ENCODE measurements around the gene FOXB1. TPM values are rescaled to one million over a fixed set of nuclear protein-coding genes. Genes with fewer than 3 reads are reported as not detected.

Gene FOXB1
- total RNA-seq, 1 donor from 2014 or later: 1.3 TPM

GRCh38 chr15:60010858-60011257 is 6.7 kb downstream of the FOXB1 start:
- Mint-ChIP-seq H3K36me3 (ENCODE audit: low read depth) (no peaks in the 10 kb centered on the region), H3K9me3 (no peaks in the 10 kb centered on the region), H3K4me1 (ENCODE audit: low read depth) (peaks cover 25% of the 10 kb centered on the region), H3K27ac (no peak overlapping the region), H3K4me3 (no peak overlapping the region), H3K27me3 (ENCODE audit: insufficient read depth) (peaks cover 62% of the 10 kb centered on the region)
- no peak for DNase-seq (ENCODE audit: low spot score)
- intact Hi-C loops (cut with micrococcal nuclease): no loop called here

GRCh38 chr15:60012695-60013094 is 8.6 kb downstream of the FOXB1 start:
- Mint-ChIP-seq H3K9me3 (peaks cover 6% of the 10 kb centered on the region), H3K4me3 (no peak overlapping the region), H3K36me3 (ENCODE audit: low read depth) (peaks cover 2% of the 10 kb centered on the region), H3K27me3 (ENCODE audit: insufficient read depth) (peaks cover 59% of the 10 kb centered on the region), H3K4me1 (ENCODE audit: low read depth) (peaks cover 21% of the 10 kb centered on the region), H3K27ac (no peak overlapping the region)
- no peak for DNase-seq (ENCODE audit: low spot score)
- intact Hi-C loops (cut with micrococcal nuclease): no loop called here

GRCh38 chr15:60017538-60018520 is 13.7 kb downstream of the FOXB1 start:
- intact Hi-C loops (cut with micrococcal nuclease): loop anchor here (1.0 kb wide), 2 partner anchors 12 to 26 kb away; no protein-coding TSS in a partner anchor
- no peak for DNase-seq (ENCODE audit: low spot score)
- Mint-ChIP-seq H3K36me3 (ENCODE audit: low read depth) (peaks cover 5% of the 10 kb centered on the region), H3K4me3 (peak overlapping the region; percentile 4), H3K9me3 (peaks cover 12% of the 10 kb centered on the region), H3K27me3 (ENCODE audit: insufficient read depth) (peaks cover 14% of the 10 kb centered on the region), H3K27ac (peak overlapping the region; percentile 30), H3K4me1 (ENCODE audit: low read depth) (peaks cover 19% of the 10 kb centered on the region)

- intact Hi-C loops (cut with micrococcal nuclease): no loop called here
- H3K36me3 Mint-ChIP-seq (ENCODE audit: low read depth): peaks cover 5% of the 10 kb centered on the region
- no peak for DNase-seq (ENCODE audit: low spot score)
- H3K4me1 Mint-ChIP-seq (ENCODE audit: low read depth): peaks cover 19% of the 10 kb centered on the region
- no peak overlapping the region for H3K4me3 Mint-ChIP-seq
- peaks cover 2% of the 10 kb centered on the region for H3K27me3 Mint-ChIP-seq (ENCODE audit: insufficient read depth)
- H3K9me3 Mint-ChIP-seq: peaks cover 13% of the 10 kb centered on the region
- H3K27ac Mint-ChIP-seq: no peak overlapping the region
These were observed 16.6 kb downstream of the FOXB1 start for GRCh38 chr15:60020736-60021135.

GRCh38 chr15:60021589-60022378 is 17.7 kb downstream of the FOXB1 start:
- Mint-ChIP-seq H3K36me3 (ENCODE audit: low read depth) (peaks cover 5% of the 10 kb centered on the region), H3K27ac (no peak overlapping the region), H3K9me3 (peaks cover 13% of the 10 kb centered on the region), H3K4me1 (ENCODE audit: low read depth) (peaks cover 19% of the 10 kb centered on the region), H3K27me3 (ENCODE audit: insufficient read depth) (no peaks in the 10 kb centered on the region), H3K4me3 (no peak overlapping the region)
- intact Hi-C loops (cut with micrococcal nuclease): no loop called here
- DNase-seq (ENCODE audit: low spot score): no peak

GRCh38 chr15:60022379-60022741 is 18.2 kb downstream of the FOXB1 start:
- H3K9me3 Mint-ChIP-seq: peaks cover 10% of the 10 kb centered on the region

GRCh38 chr15:60026555-60026954 is 22.4 kb downstream of the FOXB1 start:
- no peak for DNase-seq (ENCODE audit: low spot score)
- Mint-ChIP-seq H3K4me3 (no peak overlapping the region), H3K27ac (no peak overlapping the region), H3K27me3 (ENCODE audit: insufficient read depth) (peaks cover 5% of the 10 kb centered on the region), H3K9me3 (peaks cover 4% of the 10 kb centered on the region), H3K4me1 (ENCODE audit: low read depth) (no peaks in the 10 kb centered on the region), H3K36me3 (ENCODE audit: low read depth) (no peaks in the 10 kb centered on the region)
- intact Hi-C loops (cut with micrococcal nuclease): no loop called here

More at GRCh38 chr15:60022379-60022741, 18.2 kb downstream of the FOXB1 start:
- intact Hi-C loops (cut with micrococcal nuclease): no loop called here
- Mint-ChIP-seq H3K27ac (no peak overlapping the region), H3K27me3 (ENCODE audit: insufficient read depth) (no peaks in the 10 kb centered on the region), H3K4me1 (ENCODE audit: low read depth) (peaks cover 16% of the 10 kb centered on the region), H3K36me3 (ENCODE audit: low read depth) (peaks cover 3% of the 10 kb centered on the region), H3K4me3 (no peak overlapping the region)
- no peak for DNase-seq (ENCODE audit: low spot score)

- peaks cover 4% of the 10 kb centered on the region for H3K4me1 Mint-ChIP-seq (ENCODE audit: low read depth)
- intact Hi-C loops (cut with micrococcal nuclease): no loop called here
- no peaks in the 10 kb centered on the region for H3K9me3 Mint-ChIP-seq
These were observed 31.2 kb downstream of the FOXB1 start for GRCh38 chr15:60035344-60035743.

GRCh38 chr15:60039316-60039715 is 35.2 kb downstream of the FOXB1 start:
- no peaks in the 10 kb centered on the region for H3K27me3 Mint-ChIP-seq (ENCODE audit: insufficient read depth)
- no peak overlapping the region for H3K4me3 Mint-ChIP-seq
- no peak for DNase-seq (ENCODE audit: low spot score)
- no peaks in the 10 kb centered on the region for H3K9me3 Mint-ChIP-seq
- intact Hi-C loops (cut with micrococcal nuclease): no loop called here
- H3K4me1 Mint-ChIP-seq (ENCODE audit: low read depth): peaks cover 10% of the 10 kb centered on the region
- H3K27ac Mint-ChIP-seq: no peak overlapping the region
- peaks cover 2% of the 10 kb centered on the region for H3K36me3 Mint-ChIP-seq (ENCODE audit: low read depth)

More at GRCh38 chr15:60035344-60035743, 31.2 kb downstream of the FOXB1 start:
- no peak overlapping the region for H3K27ac Mint-ChIP-seq
- no peak for DNase-seq (ENCODE audit: low spot score)
- H3K4me3 Mint-ChIP-seq: no peak overlapping the region
- H3K27me3 Mint-ChIP-seq (ENCODE audit: insufficient read depth): peaks cover 9% of the 10 kb centered on the region
- no peaks in the 10 kb centered on the region for H3K36me3 Mint-ChIP-seq (ENCODE audit: low read depth)

GRCh38 chr15:60043744-60044435 is 39.8 kb downstream of the FOXB1 start:
- no peak for DNase-seq (ENCODE audit: low spot score)
- peak overlapping the region; percentile 6 for H3K4me3 Mint-ChIP-seq
- peaks cover 4% of the 10 kb centered on the region for H3K36me3 Mint-ChIP-seq (ENCODE audit: low read depth)
- H3K27ac Mint-ChIP-seq: no peak overlapping the region
- intact Hi-C loops (cut with micrococcal nuclease): loop anchor here (1.0 to 10.0 kb wide), 5 partner anchors 26 to 125 kb away; no protein-coding TSS in a partner anchor
- no peaks in the 10 kb centered on the region for H3K27me3 Mint-ChIP-seq (ENCODE audit: insufficient read depth)
- peaks cover 24% of the 10 kb centered on the region for H3K4me1 Mint-ChIP-seq (ENCODE audit: low read depth)
- no peaks in the 10 kb centered on the region for H3K9me3 Mint-ChIP-seq

GRCh38 chr15:60044636-60045270 is 40.6 kb downstream of the FOXB1 start:
- H3K9me3 Mint-ChIP-seq: peaks cover 6% of the 10 kb centered on the region
- H3K36me3 Mint-ChIP-seq (ENCODE audit: low read depth): peaks cover 4% of the 10 kb centered on the region
- H3K4me1 Mint-ChIP-seq (ENCODE audit: low read depth): peaks cover 24% of the 10 kb centered on the region
- intact Hi-C loops (cut with micrococcal nuclease): loop anchor here (1.0 to 10.0 kb wide), 5 partner anchors 26 to 125 kb away; no protein-coding TSS in a partner anchor
- no peaks in the 10 kb centered on the region for H3K27me3 Mint-ChIP-seq (ENCODE audit: insufficient read depth)
- peak; percentile 39 for DNase-seq (ENCODE audit: low spot score)
- H3K27ac Mint-ChIP-seq: peak overlapping the region; percentile 54
- H3K4me3 Mint-ChIP-seq: peak overlapping the region; percentile 6

GRCh38 chr15:60047701-60048100 is 43.6 kb downstream of the FOXB1 start:
- intact Hi-C loops (cut with micrococcal nuclease): loop anchor here (10.0 kb wide), 1 partner anchor 107 kb away; no protein-coding TSS in a partner anchor
- Mint-ChIP-seq H3K4me3 (no peak overlapping the region), H3K4me1 (ENCODE audit: low read depth) (peaks cover 24% of the 10 kb centered on the region), H3K9me3 (peaks cover 20% of the 10 kb centered on the region), H3K27ac (no peak overlapping the region), H3K36me3 (ENCODE audit: low read depth) (peaks cover 3% of the 10 kb centered on the region), H3K27me3 (ENCODE audit: insufficient read depth) (no peaks in the 10 kb centered on the region)
- DNase-seq (ENCODE audit: low spot score): no peak
